GM12878 (cell line): Measurements from ENCODE around the gene TNIP1. TPM values are rescaled to one million over a fixed set of nuclear protein-coding genes. Genes with fewer than 3 reads are reported as not detected.

Experiments used
- ATAC-seq: fragments of 200-7000 bp; cut with Tn5 transposase; 3 replicates; pipeline ENCODE4 v1.9.1; 2020; ENCODE audit warnings: mild to moderate bottlenecking, moderate library complexity
- BruUV-seq: library from RNA; stranded (reverse); fragments of 400-500 nt; replicated peaks from 2 replicates; lab custom pipeline; 2021; lab: Mats Ljungman, UMichigan
- CTCF ChIA-PET: fragments of 300-600 bp; sonication (Branson Sonifier 250); formaldehyde crosslinking; extraction: SDS; loops from one replicate; lab custom pipeline; 2021; ENCODE audit warnings: inconsistent platforms; lab: Yijun Ruan, JAX
- POLR2A ChIA-PET: fragments of 350-600 bp; formaldehyde crosslinking; extraction: SDS; loops from one replicate; lab custom pipeline; 2021; ENCODE audit warnings: inconsistent platforms; lab: Charles Lee
- RAD21 ChIA-PET: fragments of 300-600 bp; sonication (Branson Sonifier 250); formaldehyde crosslinking; loops from one replicate; lab custom pipeline; 2023; ENCODE audit warnings: antibody characterized with exemption; ENCODE audit not compliant: unreplicated experiment; lab: Charles Lee
- SMC1A ChIA-PET: fragments of 300-600 bp; sonication (Branson Sonifier 250); formaldehyde crosslinking; loops from one replicate; lab custom pipeline; 2023; ENCODE audit not compliant: unreplicated experiment, uncharacterized antibody; lab: Charles Lee
- DNase-seq: peaks from one replicate; pipeline ENCODE4 v3.0.0-alpha.2; 2011; ENCODE audit warnings: low read depth, low spot score
- FAIRE-seq: peaks from 3 replicates; lab custom pipeline; 2011; peaks lifted over from hg19 to GRCh38; lab: Jason Lieb, UNC
- H2AFZ ChIP-seq: 2 replicates; pipeline ENCODE4 v1.6.0; 2011; ENCODE audit warnings: low read depth, low read length, control low read depth; ENCODE audit not compliant: control insufficient read depth
- H3K27ac ChIP-seq: 2 replicates; pipeline ENCODE4 v1.5.1; 2011; ENCODE audit warnings: control low read depth; ENCODE audit not compliant: control insufficient read depth, insufficient read depth
- H3K27me3 ChIP-seq, 2 experiments: replicated peaks in 1 of 2; 2 replicates each; pipeline versions ENCODE4 v1.6.0 to v1.6.1; 2011; ENCODE audit warnings: low read length in 1 of 2; ENCODE audit not compliant: control insufficient read depth in 2 of 2, insufficient read depth in 2 of 2
- H3K36me3 ChIP-seq, 2 experiments: 2 replicates each; pipeline ENCODE4 v1.5.1; 2011; ENCODE audit warnings: low read length in 1 of 2; ENCODE audit not compliant: control insufficient read depth in 2 of 2, insufficient read depth in 2 of 2
- H3K4me1 ChIP-seq: 2 replicates; pipeline ENCODE4 v1.6.1; 2011; ENCODE audit warnings: mild to moderate bottlenecking, low read length, moderate library complexity, mixed read lengths; ENCODE audit not compliant: control insufficient read depth, insufficient read depth
- H3K4me2 ChIP-seq: 2 replicates; pipeline ENCODE4 v1.6.0; 2011; ENCODE audit warnings: control low read depth; ENCODE audit not compliant: control insufficient read depth, insufficient read depth
- H3K4me3 ChIP-seq: fragments of 200-600 bp; sonication (generic); 2 replicates; pipeline ENCODE4 v1.5.1; 2016
- H3K79me2 ChIP-seq: 2 replicates; pipeline ENCODE4 v1.6.0; 2011; ENCODE audit warnings: low read length; ENCODE audit not compliant: control insufficient read depth, insufficient read depth
- H3K9ac ChIP-seq: 2 replicates; pipeline ENCODE4 v1.8.0; 2011; ENCODE audit warnings: low read length, control low read depth, mixed read lengths; ENCODE audit not compliant: control insufficient read depth, insufficient read depth
- H3K9me3 ChIP-seq: replicated peaks from 3 replicates; pipeline ENCODE4 v1.5.1; 2011; ENCODE audit warnings: mild to moderate bottlenecking, low read length; ENCODE audit not compliant: control insufficient read depth, insufficient read depth
- H4K20me1 ChIP-seq: 2 replicates; pipeline ENCODE4 v1.6.0; 2011; ENCODE audit not compliant: control insufficient read depth, insufficient read depth
- EP300 ChIP-seq, 2 experiments: fragments of 150-350 bp in 1 of 2; IDR thresholded peaks; 2 replicates each; pipeline ENCODE4 v1.6.1; 2011 to 2012; ENCODE audit warnings: low read depth in 2 of 2, low read length in 2 of 2, borderline replicate concordance in 1 of 2, improper control_type of control experiment in 1 of 2, inconsistent platforms in 1 of 2; ENCODE audit not compliant: control insufficient read depth in 1 of 2
- ESRRA ChIP-seq: IDR thresholded peaks from 2 replicates; pipeline ENCODE4 v1.6.1; 2012; ENCODE audit warnings: mild to moderate bottlenecking, low read length, improper control_type of control experiment
- HDGF ChIP-seq: fragments of 450-650 bp; IDR thresholded peaks from 2 replicates; pipeline ENCODE4 v1.6.1; 2016; ENCODE audit warnings: antibody characterized with exemption
- IRF4 ChIP-seq: IDR thresholded peaks from 2 replicates; pipeline ENCODE4 v1.6.1; 2011; ENCODE audit warnings: low read depth, low read length
- KLF5 ChIP-seq: fragments of 450-650 bp; IDR thresholded peaks from 2 replicates; pipeline ENCODE4 v1.6.1; 2014; ENCODE audit warnings: mild to moderate bottlenecking; ENCODE audit not compliant: partially characterized antibody
- MTA2 ChIP-seq: fragments of 450-650 bp; IDR thresholded peaks from 2 replicates; pipeline ENCODE4 v1.6.1; 2016; ENCODE audit warnings: low read depth, mild to moderate bottlenecking, moderate library complexity
- MYB ChIP-seq: fragments of 150-350 bp; IDR thresholded peaks from 2 replicates; pipeline ENCODE4 v1.6.1; 2014; ENCODE audit warnings: mild to moderate bottlenecking, low read depth, low read length, borderline replicate concordance
- NR2C2 ChIP-seq: IDR thresholded peaks from 2 replicates; pipeline ENCODE4 v1.6.1; 2011; ENCODE audit warnings: borderline replicate concordance, low read depth; ENCODE audit not compliant: control insufficient read depth, insufficient read length
- SMAD1 ChIP-seq: fragments of 450-650 bp; IDR thresholded peaks from 2 replicates; pipeline ENCODE4 v1.6.1; 2018; ENCODE audit warnings: mild to moderate bottlenecking, low read depth; ENCODE audit not compliant: partially characterized antibody
- TAF1 ChIP-seq: IDR thresholded peaks from 2 replicates; pipeline ENCODE4 v1.6.1; 2011; ENCODE audit warnings: mild to moderate bottlenecking, low read depth, low read length, borderline replicate concordance
- ZNF217 ChIP-seq: fragments of 450-650 bp; IDR thresholded peaks from 2 replicates; pipeline ENCODE4 v1.6.1; 2017; ENCODE audit warnings: antibody characterized with exemption, mild to moderate bottlenecking
- ZNF274 ChIP-seq: IDR thresholded peaks from one replicate; pipeline ENCODE4 v1.8.0; 2011; ENCODE audit not compliant: insufficient read length, insufficient read depth
- ZNF384 ChIP-seq: IDR thresholded peaks from 2 replicates; pipeline ENCODE4 v1.6.1; 2012; ENCODE audit warnings: low read depth, mild to moderate bottlenecking, low read length, improper control_type of control experiment, borderline replicate concordance
- WGBS: methylation state at CpG from one replicate; pipeline ENCODE4 v1.1.6; 2016; ENCODE audit warnings: low lambda C conversion rate; ENCODE audit not compliant: insufficient replicate concordance, insufficient coverage; ENCODE audit errors: missing lambda C conversion rate; 5-methylcytosine and 5-hydroxymethylcytosine counted together
- in situ Hi-C: fragments of 300-500 bp; cut with MboI; formaldehyde crosslinking; loops from 9 replicates; pipeline ENCODE4 v1.14.3; 2018; ENCODE audit warnings: mixed read lengths
- intact Hi-C: fragments of 100-400 bp; cut with micrococcal nuclease; formaldehyde crosslinking; loops from one replicate; pipeline ENCODE4 v1.14.2; 2022; ENCODE audit not compliant: unreplicated experiment
- polyA plus RNA-seq, 11 experiments: library from polyadenylated mRNA; depleted of rRNA in 4 of 11; unstranded in 6 of 11; stranded (reverse) in 5 of 11; fragments of >200 nt; fragmentation: Nextera tagmentation in 4 of 11; fragmentation: Illumina TruSeq in 1 of 11; extraction: Ambion mirVana in 4 of 11; extraction: Trizol in 1 of 11; gene quantifications; 1 replicate in 1 of 11; 2 replicates in 10 of 11; pipeline versions ENCODE4 v1.2.1 to v1.2.3, GENCODE V29; 2011 to 2016; ENCODE audit warnings: inconsistent platforms in 2 of 11, missing spikeins in 2 of 11, low read depth in 1 of 11
- total RNA-seq, 4 experiments: library from RNA; depleted of rRNA in 3 of 4; stranded (reverse); fragments of >200 nt in 3 of 4; fragmentation: Illumina TruSeq in 1 of 4; extraction: Trizol in 1 of 4; gene quantifications; 2 replicates each; pipeline versions ENCODE4 v1.2.1 to v1.2.3, GENCODE V29; 2013 to 2021

The TNIP1 gene
- total and polyA plus RNA-seq, 10 of the 15 experiments (the other 5 are each of a cell fraction or from before 2014, with no cell fraction given), result 4.4 to 279 (median 150) TPM

- ChIA-PET CTCF (interaction anchor here (0.6 to 15.8 kb wide), 4 partner anchors 15 to 320 kb away, joined by 3 to 691 read pairs (median 122); no protein-coding TSS in a partner anchor), POLR2A (no interaction called here), SMC1A (interaction anchor here (0.5 to 9.9 kb wide), 8 partner anchors 16 to 137 kb away, joined by 3 to 279 read pairs (median 4); no protein-coding TSS in a partner anchor), RAD21 (interaction anchor here (0.8 to 3.0 kb wide), 4 partner anchors 11 to 61 kb away, joined by 3 to 9 read pairs (median 4); partner anchors contain the start of gene TNIP1)
- Histone ChIP-seq H3K36me3 (peaks cover 65% of the 10 kb centered on the region in 2 experiments), H4K20me1 (peaks cover 6% of the 10 kb centered on the region), H3K27ac (no peak overlapping the region), H2AFZ (no peak overlapping the region), H3K79me2 (peaks cover 33% of the 10 kb centered on the region), H3K4me1 (peaks cover 15% of the 10 kb centered on the region), H3K9me3 (no peaks in the 10 kb centered on the region), H3K4me2 (no peak overlapping the region), H3K4me3 (no peak overlapping the region), H3K9ac (no peak overlapping the region), H3K27me3 (no peaks in the 10 kb centered on the region)
- no peak for ATAC-seq
- WGBS, result 98% methylated on average over 3 of the region's 3 CpGs
- TF ChIP-seq ESRRA (no peak), ZNF217 (no peak), SMAD1 (no peak), ZNF384 (no peak), EP300 (IDR thresholded peaks at IDR 0.05; ENCODE audit: borderline replicate concordance in 1 of 2, control insufficient read depth in 1 of 2, low read depth in 2 of 2, low read length in 2 of 2) (no peak), HDGF (no peak), MYB (no peak), KLF5 (no peak), TAF1 (no peak), NR2C2 (no peak), MTA2 (no peak), ZNF274 (no peak), IRF4 (no peak)
- DNase-seq, result no peak
- no TSS peak for BruUV-seq
- in situ Hi-C loops, result loop anchor here (5.0 kb wide), 2 partner anchors 68 to 108 kb away; no protein-coding TSS in a partner anchor
- no peak for FAIRE-seq
- intact Hi-C loops, result loop anchor here (5.0 kb wide), 1 partner anchor 263 kb away; no protein-coding TSS in a partner anchor
Measured at GRCh38 chr5:151054709-151055108, 26.1 kb downstream of the TNIP1 start.
